D721Med (cell line): ENCODE data around the gene ST7.

Experiments used
- DNase-seq: peaks from one replicate; pipeline ENCODE4 v3.0.0; 2011; ENCODE audit warnings: low spot score; ENCODE audit not compliant: insufficient read length
- FAIRE-seq: peaks from 2 replicates; lab custom pipeline; 2011; peaks lifted over from hg19 to GRCh38; lab: Jason Lieb, UNC
- CTCF ChIP-seq: IDR thresholded peaks from 2 replicates; pipeline ENCODE4 v1.5.1; 2012; ENCODE audit warnings: mild to moderate bottlenecking, control low read depth; ENCODE audit not compliant: insufficient read depth; ENCODE audit errors: missing control alignments

Gene ST7

DNA sequence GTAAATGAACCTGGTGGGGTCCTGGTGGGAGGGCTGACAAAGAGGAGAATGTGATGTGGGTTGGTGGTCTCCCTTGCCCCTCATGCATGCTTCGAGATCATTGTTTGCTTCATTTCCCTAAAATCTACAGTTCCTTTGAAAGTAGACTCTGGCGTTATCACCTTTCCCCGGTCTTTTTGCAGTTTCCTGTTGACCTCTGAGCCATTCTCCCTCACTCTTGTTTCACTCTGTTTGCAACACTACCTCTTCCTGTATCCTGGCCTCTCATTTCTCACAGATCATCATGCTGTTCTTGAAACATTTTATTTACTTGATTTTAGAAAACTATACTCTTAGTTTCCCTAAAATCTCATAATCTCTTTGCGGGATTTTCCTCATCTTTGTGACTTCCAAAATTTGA, 189.8 kb downstream of the ST7 start:
- FAIRE-seq (no peak), DNase-seq (no peak)
- TF ChIP-seq CTCF = no peak

DNA sequence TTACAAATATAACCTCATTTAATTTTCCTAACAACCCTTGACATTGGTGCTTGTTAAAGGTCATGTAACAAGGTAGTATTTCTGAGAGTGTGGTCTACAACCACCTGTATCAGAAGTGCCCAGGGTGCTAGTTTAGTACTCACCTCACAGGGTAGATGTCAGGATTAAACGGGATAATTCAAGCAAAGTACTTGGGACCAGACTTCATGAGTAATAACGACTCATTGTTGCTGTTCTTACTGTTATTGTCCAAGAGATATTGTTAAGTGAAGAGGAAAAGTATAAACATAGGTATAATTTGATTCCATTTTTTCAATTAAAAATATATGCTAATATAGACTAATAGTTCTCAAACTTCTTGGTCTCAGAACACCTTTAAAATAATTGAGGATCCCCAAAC, 190.3 kb downstream of the ST7 start:
- DNase-seq = no peak
- no peak for FAIRE-seq
- no peak for TF ChIP-seq CTCF

DNA sequence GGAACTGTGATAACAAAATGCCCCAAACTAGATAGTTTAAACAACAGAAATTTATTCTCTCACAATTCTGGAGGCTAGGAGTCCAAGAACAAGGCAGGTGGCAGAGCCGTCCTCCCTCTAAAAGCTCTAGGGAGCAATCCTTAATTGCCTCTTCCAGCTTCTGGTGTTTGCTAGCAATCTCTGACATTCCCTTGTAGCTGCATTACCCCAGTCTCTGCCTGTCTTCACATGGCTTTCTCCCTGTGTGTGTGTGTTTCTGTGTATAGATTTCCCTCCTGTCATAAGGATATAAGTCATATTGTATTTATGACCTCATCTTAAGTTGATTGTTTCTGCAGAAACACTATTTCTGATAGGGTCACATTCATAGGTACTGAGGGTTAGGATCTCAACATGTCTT, 192.0 kb downstream of the ST7 start:
- DNase-seq (no peak), FAIRE-seq (no peak)
- no peak for TF ChIP-seq CTCF

DNA sequence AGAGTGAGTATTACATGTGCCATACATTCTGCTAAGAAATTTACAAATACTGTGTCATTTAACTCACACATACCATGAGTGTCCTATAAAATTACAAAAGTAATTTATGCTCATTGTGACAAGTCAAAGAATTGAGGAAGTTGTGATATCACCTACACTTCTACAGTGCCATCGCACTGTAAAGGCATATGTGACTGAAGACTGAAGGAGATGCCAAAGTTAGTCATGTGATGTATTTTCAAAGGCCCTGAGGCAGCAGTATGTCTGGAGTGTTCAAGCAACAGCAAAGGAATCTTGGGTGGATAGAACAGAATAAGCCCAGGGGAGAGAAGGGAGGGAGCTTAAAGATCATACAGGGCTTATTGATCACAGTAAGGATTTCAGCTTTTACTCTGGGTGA, 192.8 kb downstream of the ST7 start:
- TF ChIP-seq CTCF = no peak
- FAIRE-seq (no peak), DNase-seq (no peak)

DNA sequence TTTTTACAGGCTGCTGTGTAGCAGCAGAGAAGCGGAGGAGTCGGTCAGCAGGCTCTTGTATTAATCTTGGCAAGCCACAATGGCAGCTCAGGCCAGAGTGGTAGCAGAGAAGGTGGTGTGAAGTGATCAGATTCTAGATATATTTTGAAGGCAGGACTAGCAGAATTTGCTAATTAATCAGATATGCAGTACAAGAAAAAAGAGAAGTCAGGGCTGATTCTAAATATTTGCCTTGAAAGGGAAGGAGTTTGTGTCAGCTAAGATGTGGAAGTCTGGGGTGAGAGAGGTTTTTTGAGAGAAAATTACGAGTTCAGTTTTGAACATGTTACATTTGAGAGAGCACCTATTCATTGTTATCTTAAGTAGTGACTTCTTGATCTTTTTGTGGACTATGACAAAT, 193.2 kb downstream of the ST7 start:
- DNase-seq (no peak), FAIRE-seq (no peak)
- no peak for TF ChIP-seq CTCF

DNA sequence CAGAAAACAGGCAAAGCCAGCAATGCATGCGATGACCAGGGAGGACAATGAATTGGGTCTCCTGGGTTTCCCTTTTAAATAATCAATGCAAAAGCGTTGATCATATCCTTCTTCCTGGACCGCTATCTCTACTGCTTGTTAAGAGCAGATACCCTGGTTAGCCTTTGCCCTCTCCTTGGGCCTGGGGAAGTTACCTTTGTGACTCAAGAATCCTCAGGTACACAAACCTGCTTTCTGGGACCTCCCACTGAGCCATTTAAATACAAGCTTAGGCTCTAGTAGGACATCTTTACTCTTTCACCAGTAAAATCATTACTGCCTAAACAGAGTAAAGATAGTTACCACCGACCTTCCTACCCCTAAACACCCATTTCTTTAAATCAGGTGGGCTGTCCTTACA, 195.7 kb downstream of the ST7 start:
- TF ChIP-seq CTCF = no peak
- DNase-seq = no peak
- FAIRE-seq = no peak

DNA sequence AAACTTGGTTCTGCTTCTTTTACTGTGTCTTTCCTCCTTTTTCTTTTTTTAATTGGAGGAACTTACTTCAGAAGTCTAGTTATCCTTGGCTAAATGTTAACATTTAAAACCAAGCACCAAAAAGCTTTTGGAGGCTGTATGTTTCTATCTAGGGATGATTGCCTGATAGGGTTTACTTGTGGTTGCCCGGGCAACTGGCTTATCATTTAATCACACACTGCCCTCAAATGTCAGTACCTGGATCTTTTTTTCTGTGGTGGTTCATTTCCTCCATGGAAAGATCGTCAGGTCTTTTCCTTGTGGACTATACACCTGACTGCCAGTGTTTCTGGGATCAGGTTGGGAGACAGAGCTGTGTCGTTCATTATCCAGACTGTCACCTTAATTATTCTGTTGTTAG, 196.4 kb downstream of the ST7 start:
- no peak for FAIRE-seq
- no peak for TF ChIP-seq CTCF

More for the DNA sequence above, 196.4 kb downstream of the ST7 start:
- no peak for DNase-seq
